IMR-90 (cell line): ENCODE data around the gene NUFIP1. TPM values are rescaled to one million over a fixed set of nuclear protein-coding genes. Genes with fewer than 3 reads are reported as not detected.

ENCODE experiments used
- ATAC-seq: fragments of 200-7000 bp; cut with Tn5 transposase; 2 replicates; pipeline ENCODE4 v1.9.1; 2020; ENCODE audit warnings: low read depth, mild to moderate bottlenecking, moderate library complexity
- BruUV-seq: library from RNA; stranded (reverse); fragments of 400-500 nt; replicated peaks from 2 replicates; lab custom pipeline; 2021; lab: Mats Ljungman, UMichigan
- CTCF ChIA-PET: fragments of 300-600 bp; formaldehyde crosslinking; extraction: SDS; loops from one replicate; lab custom pipeline; 2021; ENCODE audit warnings: antibody characterized with exemption; lab: Yijun Ruan, JAX
- POLR2A ChIA-PET: fragments of 300-600 bp; sonication (Branson Sonifier 250); formaldehyde crosslinking; loops from one replicate; lab custom pipeline; 2022; ENCODE audit warnings: antibody characterized with exemption; ENCODE audit not compliant: unreplicated experiment; lab: Charles Lee
- DNase-seq: peaks from one replicate; pipeline ENCODE4 v3.0.0; 2013
- H2AFZ ChIP-seq: replicated peaks from 2 replicates; pipeline ENCODE3; 2013; ENCODE audit warnings: low read length, mild to moderate bottlenecking; ENCODE audit not compliant: poor library complexity
- H2AK5ac ChIP-seq: 2 replicates; pipeline ENCODE4 v1.6.1; 2013; ENCODE audit warnings: low read depth, low read length, inconsistent platforms
- H2AK9ac ChIP-seq: replicated peaks from 2 replicates; pipeline ENCODE3; 2013; ENCODE audit warnings: mild to moderate bottlenecking, low read depth, low read length, moderate library complexity; ENCODE audit not compliant: poor library complexity
- H2BK120ac ChIP-seq: 2 replicates; pipeline ENCODE4 v1.6.1; 2013; ENCODE audit warnings: low read depth, low read length, inconsistent platforms
- H2BK15ac ChIP-seq: 3 replicates; pipeline ENCODE4 v1.6.1; 2013; ENCODE audit warnings: low read depth, low read length, inconsistent platforms
- H2BK20ac ChIP-seq: 2 replicates; pipeline ENCODE4 v1.6.1; 2013; ENCODE audit warnings: low read depth, mild to moderate bottlenecking, inconsistent platforms, low read length, moderate library complexity
- H2BK5ac ChIP-seq: 2 replicates; pipeline ENCODE4 v1.6.1; 2013; ENCODE audit warnings: mild to moderate bottlenecking, low read depth, low read length, inconsistent platforms; ENCODE audit not compliant: poor library complexity, severe bottlenecking
- H3K14ac ChIP-seq: replicated peaks from 2 replicates; pipeline ENCODE4 v1.6.1; 2013; ENCODE audit warnings: low read depth, low read length, inconsistent platforms
- H3K18ac ChIP-seq: 2 replicates; pipeline ENCODE4 v1.6.1; 2013; ENCODE audit warnings: low read depth, low read length, control low read depth
- H3K23ac ChIP-seq: 2 replicates; pipeline ENCODE4 v1.6.1; 2013; ENCODE audit warnings: low read depth, low read length, inconsistent platforms
- H3K27ac ChIP-seq: 2 replicates; pipeline ENCODE4 v1.5.1; 2013; ENCODE audit warnings: mild to moderate bottlenecking, control low read depth, low read length; ENCODE audit not compliant: insufficient read depth
- H3K27me3 ChIP-seq: 2 replicates; pipeline ENCODE4 v1.6.1; 2013; ENCODE audit warnings: low read length; ENCODE audit not compliant: control insufficient read depth, insufficient read depth
- H3K36me3 ChIP-seq: 2 replicates; pipeline ENCODE4 v1.6.1; 2013; ENCODE audit warnings: low read length, mixed read lengths; ENCODE audit not compliant: control insufficient read depth, insufficient read depth
- H3K4ac ChIP-seq: 2 replicates; pipeline ENCODE4 v1.6.1; 2013; ENCODE audit warnings: low read depth, low read length, inconsistent platforms
- H3K4me1 ChIP-seq: 2 replicates; pipeline ENCODE4 v1.6.1; 2013; ENCODE audit warnings: low read length, mixed read lengths; ENCODE audit not compliant: control insufficient read depth, insufficient read depth
- H3K4me2 ChIP-seq: 2 replicates; pipeline ENCODE4 v1.6.1; 2013; ENCODE audit warnings: low read depth, mild to moderate bottlenecking, control low read depth, low read length, moderate library complexity
- H3K4me3 ChIP-seq: 2 replicates; pipeline ENCODE4 v1.5.1; 2013; ENCODE audit warnings: low read depth, mild to moderate bottlenecking, control low read depth, low read length, moderate library complexity; ENCODE audit not compliant: insufficient read depth
- H3K56ac ChIP-seq: 2 replicates; pipeline ENCODE4 v1.6.1; 2013; ENCODE audit warnings: low read length, inconsistent platforms; ENCODE audit not compliant: insufficient read depth; ENCODE audit errors: extremely low read depth
- H3K79me1 ChIP-seq, 2 experiments: 2 replicates each; pipeline ENCODE4 v1.6.1; 2013; ENCODE audit warnings: low read length in 2 of 2, inconsistent platforms in 1 of 2, low read depth in 1 of 2
- H3K9ac ChIP-seq: 2 replicates; pipeline ENCODE4 v1.6.1; 2013; ENCODE audit warnings: low read depth, low read length, control low read depth
- H3K9me1 ChIP-seq: 2 replicates; pipeline ENCODE4 v1.6.1; 2013; ENCODE audit warnings: low read length, inconsistent platforms; ENCODE audit not compliant: insufficient read depth
- H3K9me3 ChIP-seq: 2 replicates; pipeline ENCODE4 v1.6.1; 2013; ENCODE audit warnings: low read length; ENCODE audit not compliant: control insufficient read depth, insufficient read depth
- H4K20me1 ChIP-seq: 2 replicates; pipeline ENCODE4 v1.6.1; 2013; ENCODE audit warnings: low read length, inconsistent platforms; ENCODE audit not compliant: insufficient read depth
- H4K5ac ChIP-seq: 2 replicates; pipeline ENCODE4 v1.6.1; 2013; ENCODE audit warnings: mild to moderate bottlenecking, low read depth, low read length, control low read depth
- H4K8ac ChIP-seq, 2 experiments: 2 replicates each; pipeline ENCODE4 v1.6.1; 2013; ENCODE audit warnings: low read depth in 2 of 2, low read length in 2 of 2, control low read depth in 1 of 2, inconsistent platforms in 1 of 2
- H4K91ac ChIP-seq: 2 replicates; pipeline ENCODE4 v1.6.1; 2013; ENCODE audit warnings: low read depth, low read length, inconsistent platforms; ENCODE audit not compliant: insufficient read depth
- CEBPB ChIP-seq: IDR thresholded peaks from 2 replicates; pipeline ENCODE4 v1.6.1; 2012; ENCODE audit warnings: low read depth, low read length, improper control_type of control experiment
- MAZ ChIP-seq: IDR thresholded peaks from 2 replicates; pipeline ENCODE4 v1.6.1; 2012; ENCODE audit warnings: low read depth, mild to moderate bottlenecking, low read length, improper control_type of control experiment, moderate library complexity, borderline replicate concordance
- MXI1 ChIP-seq: IDR thresholded peaks from 2 replicates; pipeline ENCODE4 v1.6.1; 2012; ENCODE audit warnings: low read depth, mild to moderate bottlenecking, low read length, moderate library complexity, borderline replicate concordance
- RCOR1 ChIP-seq: IDR thresholded peaks from 2 replicates; pipeline ENCODE4 v1.6.1; 2012; ENCODE audit warnings: mild to moderate bottlenecking, low read length, improper control_type of control experiment; ENCODE audit not compliant: insufficient replicate concordance
- WGBS, 2 experiments: methylation state at CpG; one replicate each; pipeline versions ENCODE4 v1.1.5 to v1.1.7; 2013; ENCODE audit warnings: missing lambda C conversion rate in 2 of 2; ENCODE audit not compliant: insufficient read length in 1 of 2; ENCODE audit errors: extremely low coverage in 2 of 2; 5-methylcytosine and 5-hydroxymethylcytosine counted together
- dilution Hi-C: fragments of 300-500 bp; cut with HindIII; formaldehyde crosslinking; loops from one replicate; pipeline ENCODE4 v1.14.3; 2018; ENCODE audit warnings: low sequenced_read_pairs; ENCODE audit not compliant: unreplicated experiment
- in situ Hi-C: fragments of 300-500 bp; cut with MboI; formaldehyde crosslinking; loops from 3 replicates; pipeline ENCODE4 v1.14.3; 2019; ENCODE audit warnings: low sequenced_read_pairs, inconsistent platforms, mixed read lengths
- intact Hi-C: fragments of 100-400 bp; cut with micrococcal nuclease; formaldehyde crosslinking; loops from 2 replicates; pipeline ENCODE4 v1.10.0; 2022
- polyA plus RNA-seq, 3 experiments: library from polyadenylated mRNA; depleted of rRNA; stranded (reverse); fragments of >200 nt; gene quantifications; 2 replicates each; pipeline ENCODE4 v1.2.3, GENCODE V29; 2012; ENCODE audit warnings: low replicate concordance in 1 of 3
- total RNA-seq: library from RNA; depleted of rRNA; stranded (reverse); fragments of >200 nt; gene quantifications from 2 replicates; pipeline ENCODE4 v1.2.3, GENCODE V29; 2012

NUFIP1 gene
- total and polyA plus RNA-seq, 2 of the 4 experiments (the other 2 are of a cell fraction), result 1.4 to 2.3 TPM

- dilution Hi-C loops (no loop called here), in situ Hi-C loops (no loop called here), intact Hi-C loops (no loop called here)
- BruUV-seq, result no TSS peak
- CTCF ChIA-PET, result no interaction called here
- TF ChIP-seq MXI1, result no peak
- no peak for TF ChIP-seq CEBPB
- TF ChIP-seq MAZ, result no peak
- TF ChIP-seq RCOR1, result no peak
- H3K79me1 ChIP-seq, result peaks cover 13 to 14% of the 10 kb centered on the region in 2 experiments; a peak in 2 of 4 replicates
- no peak overlapping the region for H3K9ac ChIP-seq
- no peak overlapping the region for H2AFZ ChIP-seq
- no peaks in the 10 kb centered on the region for H3K9me1 ChIP-seq
- no peak overlapping the region for H3K56ac ChIP-seq
- no peak overlapping the region for H3K4ac ChIP-seq
- no peaks in the 10 kb centered on the region for H3K4me1 ChIP-seq
- no peak overlapping the region for H3K18ac ChIP-seq
- no peak overlapping the region for H2BK120ac ChIP-seq
- H3K23ac ChIP-seq, result no peak overlapping the region
- ATAC-seq (no peak), DNase-seq (no peak)
- no peak overlapping the region for H3K4me3 ChIP-seq
- H4K20me1 ChIP-seq, result no peaks in the 10 kb centered on the region
- H3K36me3 ChIP-seq, result peaks cover 19% of the 10 kb centered on the region
- no CpG with 5 or more reads among the region's 2 CpGs for WGBS, 2 experiments
- no peak overlapping the region for H4K5ac ChIP-seq
- H2BK5ac ChIP-seq, result no peak overlapping the region
- no peaks in the 10 kb centered on the region for H3K9me3 ChIP-seq
- no peak overlapping the region for H2AK9ac ChIP-seq
- no peak overlapping the region for H3K27ac ChIP-seq
- H3K4me2 ChIP-seq, result no peak overlapping the region
- H4K91ac ChIP-seq, result no peak overlapping the region
- no peak overlapping the region for H4K8ac ChIP-seq
- H3K27me3 ChIP-seq, result no peaks in the 10 kb centered on the region
- no peak overlapping the region for H3K14ac ChIP-seq
- H2BK15ac ChIP-seq, result no peak overlapping the region
- H2AK5ac ChIP-seq, result no peak overlapping the region
- POLR2A ChIA-PET, result no interaction called here
- no peak overlapping the region for H2BK20ac ChIP-seq
Measured at GRCh38 chr13:45004096-45004495, 14.8 kb upstream of the NUFIP1 start.
